AG10803 (cell line): ENCODE results near the gene ZBTB9.

Source experiments
- DNase-seq: peaks from one replicate; pipeline ENCODE4 v3.0.0; 2010; ENCODE audit warnings: low read depth
- H3K4me3 ChIP-seq: 2 replicates; pipeline ENCODE4 v1.5.1; 2011; ENCODE audit warnings: mild to moderate bottlenecking, low read length, control low read depth
- TF ChIP-seq, protein P1 (sequence below): conservative IDR thresholded peaks from 2 replicates; pipeline ENCODE4 v1.5.1; 2011; ENCODE audit warnings: mild to moderate bottlenecking, low read length, control low read depth, inconsistent platforms

The ZBTB9 gene

DNA sequence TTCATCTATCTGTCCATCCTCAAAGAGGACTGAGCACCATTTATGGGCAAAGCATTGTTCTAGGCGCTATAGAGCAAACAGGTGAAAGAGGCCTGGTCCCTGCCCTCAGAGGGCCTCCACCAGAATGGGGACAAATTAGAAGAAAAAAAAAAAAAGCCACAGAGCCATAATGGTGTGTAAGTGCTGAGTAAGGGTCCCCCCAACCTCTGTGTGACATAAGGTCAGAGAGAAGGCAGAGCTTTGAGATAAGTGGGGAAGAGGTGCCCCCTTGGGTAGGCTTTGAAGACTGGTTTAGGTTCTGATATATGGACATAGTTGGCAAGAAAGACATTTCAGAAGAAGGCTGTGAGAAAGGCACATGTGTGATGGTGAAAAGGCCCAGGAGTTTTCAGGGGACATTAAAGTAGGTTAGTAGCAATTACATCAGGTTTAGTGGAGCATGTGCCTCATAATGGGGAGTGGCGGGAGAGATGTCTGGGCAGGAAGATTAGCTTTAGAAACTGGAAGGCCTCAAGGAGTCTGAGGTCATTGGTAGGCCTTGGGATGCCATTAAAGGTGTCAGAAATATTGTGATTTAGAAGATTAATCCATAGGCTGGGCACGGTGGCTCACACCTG is 15.3 kb upstream of the ZBTB9 start:
- no peak overlapping the region for H3K4me3 ChIP-seq
- no peak for DNase-seq
- TF ChIP-seq, protein P1, sequence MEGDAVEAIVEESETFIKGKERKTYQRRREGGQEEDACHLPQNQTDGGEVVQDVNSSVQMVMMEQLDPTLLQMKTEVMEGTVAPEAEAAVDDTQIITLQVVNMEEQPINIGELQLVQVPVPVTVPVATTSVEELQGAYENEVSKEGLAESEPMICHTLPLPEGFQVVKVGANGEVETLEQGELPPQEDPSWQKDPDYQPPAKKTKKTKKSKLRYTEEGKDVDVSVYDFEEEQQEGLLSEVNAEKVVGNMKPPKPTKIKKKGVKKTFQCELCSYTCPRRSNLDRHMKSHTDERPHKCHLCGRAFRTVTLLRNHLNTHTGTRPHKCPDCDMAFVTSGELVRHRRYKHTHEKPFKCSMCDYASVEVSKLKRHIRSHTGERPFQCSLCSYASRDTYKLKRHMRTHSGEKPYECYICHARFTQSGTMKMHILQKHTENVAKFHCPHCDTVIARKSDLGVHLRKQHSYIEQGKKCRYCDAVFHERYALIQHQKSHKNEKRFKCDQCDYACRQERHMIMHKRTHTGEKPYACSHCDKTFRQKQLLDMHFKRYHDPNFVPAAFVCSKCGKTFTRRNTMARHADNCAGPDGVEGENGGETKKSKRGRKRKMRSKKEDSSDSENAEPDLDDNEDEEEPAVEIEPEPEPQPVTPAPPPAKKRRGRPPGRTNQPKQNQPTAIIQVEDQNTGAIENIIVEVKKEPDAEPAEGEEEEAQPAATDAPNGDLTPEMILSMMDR = no peak

DNA sequence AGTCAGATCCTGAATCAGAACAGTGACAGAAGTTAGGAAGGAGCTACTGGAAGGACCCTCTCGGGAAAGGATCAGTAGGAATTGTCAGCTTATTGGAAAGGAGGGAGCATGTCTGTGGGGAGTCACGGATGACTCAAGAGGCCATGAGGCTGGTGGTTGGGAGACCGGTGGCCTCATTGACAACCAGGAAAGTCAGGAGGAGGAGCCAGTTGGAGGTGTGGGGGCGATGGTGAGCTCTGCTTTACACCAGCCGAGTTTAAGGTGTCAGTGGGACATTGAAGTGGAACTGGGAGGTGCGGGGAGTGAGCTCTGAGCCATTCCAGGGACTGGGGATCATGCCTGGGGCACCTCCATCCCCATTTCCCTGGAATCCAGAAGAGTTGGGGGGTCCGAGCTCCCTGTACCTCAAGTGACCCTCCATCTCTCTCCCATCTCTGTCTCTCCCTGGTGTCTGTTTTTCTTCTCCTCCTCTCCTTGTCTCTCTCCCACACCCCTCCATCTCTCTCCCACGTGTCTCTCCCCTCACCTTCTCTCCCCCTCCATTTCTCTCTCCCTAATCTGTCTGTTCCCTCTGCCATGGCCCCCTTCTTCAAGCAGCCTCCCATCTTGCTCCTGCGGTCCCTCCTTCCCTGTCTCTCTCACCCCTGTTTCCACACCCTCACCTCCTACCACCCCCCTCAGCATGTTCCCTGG is 14.3 kb upstream of the ZBTB9 start:
- TF ChIP-seq, protein P1 = no peak
- H3K4me3 ChIP-seq = no peak overlapping the region
- DNase-seq = no peak

DNA sequence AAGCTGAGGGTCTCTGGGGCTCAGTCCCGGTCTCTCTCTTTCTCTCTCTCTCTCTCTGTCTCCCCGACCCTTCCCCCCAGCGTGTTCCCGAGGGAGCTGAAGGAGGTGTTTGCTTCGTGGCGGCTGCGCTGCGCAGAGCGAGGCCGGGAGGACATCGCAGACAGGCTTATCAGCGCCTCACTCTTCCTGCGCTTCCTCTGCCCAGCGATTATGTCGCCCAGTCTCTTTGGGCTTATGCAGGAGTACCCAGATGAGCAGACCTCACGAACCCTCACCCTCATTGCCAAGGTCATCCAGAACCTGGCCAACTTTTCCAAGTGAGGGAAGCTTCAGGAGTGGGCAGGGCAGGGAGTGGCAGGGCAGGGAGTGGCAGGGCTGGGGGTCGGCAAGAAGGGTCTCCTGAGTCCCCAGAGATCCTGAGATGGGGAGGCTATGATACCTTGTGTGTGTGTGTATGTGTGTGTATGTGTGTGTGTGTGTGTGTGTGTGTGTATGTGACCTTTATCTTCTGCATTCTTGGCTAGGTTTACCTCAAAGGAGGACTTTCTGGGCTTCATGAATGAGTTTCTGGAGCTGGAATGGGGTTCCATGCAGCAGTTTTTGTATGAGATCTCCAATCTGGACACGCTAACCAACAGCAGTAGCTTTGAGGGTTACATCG is 13.6 kb upstream of the ZBTB9 start:
- no peak overlapping the region for H3K4me3 ChIP-seq
- TF ChIP-seq, protein P1 = no peak
- no peak for DNase-seq

DNA sequence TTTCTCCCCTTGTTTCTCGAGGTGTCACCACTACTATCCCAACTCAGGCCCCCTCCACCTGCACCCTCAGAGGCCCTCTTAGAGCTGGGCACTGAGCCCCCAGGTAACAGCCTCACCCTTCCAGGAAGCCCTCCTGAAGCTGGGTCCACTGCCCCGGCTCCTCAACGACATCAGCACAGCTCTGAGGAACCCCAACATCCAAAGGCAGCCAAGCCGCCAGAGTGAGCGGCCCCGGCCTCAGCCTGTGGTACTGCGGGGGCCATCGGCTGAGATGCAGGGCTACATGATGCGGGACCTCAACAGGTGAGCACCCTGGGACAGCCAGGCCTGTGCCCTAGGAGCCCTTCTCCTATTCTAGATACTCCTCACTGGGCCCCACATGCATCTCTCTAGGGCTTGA is 12.9 kb upstream of the ZBTB9 start:
- no peak for DNase-seq
- TF ChIP-seq, protein P1 = no peak
- H3K4me3 ChIP-seq = no peak overlapping the region

DNA sequence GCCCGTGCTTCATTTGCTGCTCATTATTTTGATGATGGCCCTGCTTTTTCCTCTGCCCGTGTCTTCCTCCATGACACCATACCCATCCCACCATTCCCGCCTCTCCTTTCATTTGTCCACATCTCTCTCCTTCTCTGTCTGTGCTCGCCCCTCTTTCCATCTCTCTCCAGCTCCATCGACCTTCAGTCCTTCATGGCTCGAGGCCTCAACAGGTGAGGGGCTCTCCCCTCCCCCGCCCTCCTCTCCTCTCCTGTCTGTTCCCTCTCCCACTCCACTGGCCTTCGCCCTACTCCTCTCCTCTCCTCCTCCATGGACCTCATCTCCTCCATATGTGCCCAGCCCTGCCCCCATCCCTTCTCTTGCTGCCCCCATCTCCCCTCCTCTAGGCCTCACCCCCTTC is 12.1 kb upstream of the ZBTB9 start:
- no peak for DNase-seq
- TF ChIP-seq, protein P1 = no peak
- H3K4me3 ChIP-seq = no peak overlapping the region

DNA sequence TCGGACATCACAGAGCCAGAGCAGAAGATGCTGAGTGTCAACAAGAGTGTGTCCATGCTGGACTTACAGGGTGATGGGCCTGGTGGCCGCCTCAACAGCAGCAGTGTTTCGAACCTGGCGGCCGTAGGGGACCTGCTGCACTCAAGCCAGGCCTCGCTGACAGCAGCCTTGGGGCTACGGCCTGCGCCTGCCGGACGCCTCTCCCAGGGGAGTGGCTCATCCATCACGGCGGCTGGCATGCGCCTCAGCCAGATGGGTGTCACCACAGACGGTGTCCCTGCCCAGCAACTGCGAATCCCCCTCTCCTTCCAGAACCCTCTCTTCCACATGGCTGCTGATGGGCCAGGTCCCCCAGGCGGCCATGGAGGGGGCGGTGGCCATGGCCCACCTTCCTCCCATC is 11.4 kb upstream of the ZBTB9 start:
- no peak for DNase-seq
- no peak overlapping the region for H3K4me3 ChIP-seq
- TF ChIP-seq, protein P1 = no peak
